ENCODE measurements around the gene ATP6V0E1. TPM values are rescaled to one million over a fixed set of nuclear protein-coding genes. Genes with fewer than 3 reads are reported as not detected.
"Not testable (repeated sequence)": the region's sequence is repeated elsewhere in the genome, so short reads cannot be mapped to it uniquely, and the experiment has no call there.

ATP6V0E1 gene
- total and polyA plus RNA-seq, 2 donors (not counting 3 experiments of a cell fraction or from before 2014, with no cell fraction given), result 217 to 278 TPM

- H3K79me2 ChIP-seq (ENCODE audit: control insufficient read depth, insufficient read depth, low read length), result no peaks in the 10 kb centered on the region
- ChIA-PET POLR2A (no interaction called here), CTCF (interaction anchor here (0.8 to 2.4 kb wide), 2 partner anchors 11 to 61 kb away, joined by 3 to 9 read pairs; no protein-coding TSS in a partner anchor)
- H3K4me3 ChIP-seq (replicated peaks in 1 of 3; ENCODE audit: insufficient read depth in 1 of 3, low read depth in 1 of 3, low read length in 3 of 3), result no peak overlapping the region
- intact Hi-C loops (cut with micrococcal nuclease) (no loop called here), dilution Hi-C loops (cut with MboI; ENCODE audit: extremely low pct_ligation_motif_present, low sequenced_read_pairs) (no loop called here)
- no peaks in the 10 kb centered on the region for H3K9me3 ChIP-seq (replicated peaks; ENCODE audit: control insufficient read depth, insufficient read depth, low read length)
- H3K36me3 ChIP-seq (ENCODE audit: control insufficient read depth in 2 of 2, extremely low read depth in 1 of 2, insufficient read depth in 2 of 2, low read length in 2 of 2), result no peaks in the 10 kb centered on the region
- DNase-seq (ENCODE audit: low read depth, low spot score), result no peak
- no peaks in the 10 kb centered on the region for H3K27me3 ChIP-seq (ENCODE audit: control insufficient read depth in 2 of 2, insufficient read depth in 2 of 2, low read length in 2 of 2)
- H3K4me2 ChIP-seq (ENCODE audit: insufficient read depth, low read length), result no peak overlapping the region
- no peak overlapping the region for H2AFZ ChIP-seq (ENCODE audit: low read depth, low read length)
- no peaks in the 10 kb centered on the region for H3K4me1 ChIP-seq (ENCODE audit: control insufficient read depth, extremely low read depth, insufficient read depth, low read length)
- H3K9ac ChIP-seq (replicated peaks; ENCODE audit: extremely low read depth, insufficient read depth, low read length), result no peak overlapping the region
- FAIRE-seq, result no peak
- H3K9me1 ChIP-seq (replicated peaks; ENCODE audit: control insufficient read depth, extremely low read depth, insufficient read depth, low read length), result no peaks in the 10 kb centered on the region
- TF ChIP-seq GATA2 (IDR thresholded peaks at IDR 0.05; ENCODE audit: insufficient read depth, insufficient read length, low read depth, low read length) (no peak), FOS (IDR thresholded peaks at IDR 0.05; ENCODE audit: borderline replicate concordance, insufficient read depth, low read length) (no peak), JUN (IDR thresholded peaks at IDR 0.05; ENCODE audit: borderline replicate concordance, insufficient read depth, insufficient read length, low read depth) (no peak), MYC (IDR thresholded peaks at IDR 0.05; ENCODE audit: low read depth, low read length) (no peak), MAX (IDR thresholded peaks at IDR 0.05; ENCODE audit: insufficient read depth, insufficient read length) (no peak)
- no peak overlapping the region for H3K27ac ChIP-seq (ENCODE audit: insufficient read depth, low read depth, low read length)
- no peaks in the 10 kb centered on the region for H4K20me1 ChIP-seq (replicated peaks; ENCODE audit: control insufficient read depth, extremely low read depth, insufficient read depth, low read length)
- BruUV-seq (replicated peaks), result no TSS peak
Observed at GRCh38 chr5:173045474-173045873, 61.9 kb downstream of the ATP6V0E1 start.

GRCh38 chr5:173047096-173047837 is 63.7 kb downstream of the ATP6V0E1 start:
- CTCF ChIA-PET, result interaction anchor here (2.4 kb wide), 1 partner anchor 13 kb away, joined by 9 read pairs; no protein-coding TSS in a partner anchor
- DNase-seq (ENCODE audit: low read depth, low spot score); H3K4me2 ChIP-seq (ENCODE audit: insufficient read depth, low read length); H3K27ac ChIP-seq (ENCODE audit: insufficient read depth, low read depth, low read length); intact Hi-C loops (cut with micrococcal nuclease); H3K9me3 ChIP-seq (replicated peaks; ENCODE audit: control insufficient read depth, insufficient read depth, low read length); H4K20me1 ChIP-seq (replicated peaks; ENCODE audit: control insufficient read depth, extremely low read depth, insufficient read depth, low read length); POLR2A ChIA-PET; H3K79me2 ChIP-seq (ENCODE audit: control insufficient read depth, insufficient read depth, low read length); H3K4me1 ChIP-seq (ENCODE audit: control insufficient read depth, extremely low read depth, insufficient read depth, low read length); H3K9ac ChIP-seq (replicated peaks; ENCODE audit: extremely low read depth, insufficient read depth, low read length); H2AFZ ChIP-seq (ENCODE audit: low read depth, low read length); BruUV-seq (replicated peaks); dilution Hi-C loops (cut with MboI; ENCODE audit: extremely low pct_ligation_motif_present, low sequenced_read_pairs); H3K27me3 ChIP-seq (ENCODE audit: control insufficient read depth in 2 of 2, insufficient read depth in 2 of 2, low read length in 2 of 2); H3K9me1 ChIP-seq (replicated peaks; ENCODE audit: control insufficient read depth, extremely low read depth, insufficient read depth, low read length); H3K36me3 ChIP-seq (ENCODE audit: control insufficient read depth in 2 of 2, extremely low read depth in 1 of 2, insufficient read depth in 2 of 2, low read length in 2 of 2); H3K4me3 ChIP-seq (replicated peaks in 1 of 3; ENCODE audit: insufficient read depth in 1 of 3, low read depth in 1 of 3, low read length in 3 of 3): not testable (repeated sequence)
- FAIRE-seq, result peak; percentile 24

Measured in endothelial cell of umbilical vein (primary cell).